Activated naive CD4-positive, alpha-beta T cell treated with Interleukin-2 at 50 U/mL for 16 hours (primary cell): ENCODE results near the gene AGBL1.
A peak's percentile ranks its signal among the peaks of the same experiment; 100 is the strongest.

Source experiments
- DNase-seq: peaks from one replicate; pipeline ENCODE4 v3.0.0-alpha.2; 2020

Gene AGBL1

GRCh38 chr15:86165265-86166211, 85.9 kb downstream of the AGBL1 start:
- no peak for DNase-seq

- no peak for DNase-seq
These were observed 88.2 kb downstream of the AGBL1 start for GRCh38 chr15:86167841-86168240.

- DNase-seq = no peak
These were observed 99.2 kb downstream of the AGBL1 start for GRCh38 chr15:86178845-86179244.

GRCh38 chr15:86183596-86184491, 104.2 kb downstream of the AGBL1 start:
- peak; percentile 17 for DNase-seq

- DNase-seq = no peak
These were observed 114.2 kb downstream of the AGBL1 start for GRCh38 chr15:86193716-86194380.

- no peak for DNase-seq
These were observed 118.1 kb downstream of the AGBL1 start for GRCh38 chr15:86197770-86198169.

GRCh38 chr15:86199467-86200145, 119.9 kb downstream of the AGBL1 start:
- no peak for DNase-seq

GRCh38 chr15:86201313-86202008, 121.8 kb downstream of the AGBL1 start:
- no peak for DNase-seq

GRCh38 chr15:86203462-86203861, 123.8 kb downstream of the AGBL1 start:
- no peak for DNase-seq

- DNase-seq = no peak
These were observed 125.4 kb downstream of the AGBL1 start for GRCh38 chr15:86205096-86205495.

- no peak for DNase-seq
These were observed 133.7 kb downstream of the AGBL1 start for GRCh38 chr15:86213420-86213819.

- no peak for DNase-seq
These were observed 134.2 kb downstream of the AGBL1 start for GRCh38 chr15:86213888-86214287.

- DNase-seq = no peak
These were observed 141.4 kb downstream of the AGBL1 start for GRCh38 chr15:86221119-86221518.

GRCh38 chr15:86229306-86229705, 149.6 kb downstream of the AGBL1 start:
- no peak for DNase-seq

GRCh38 chr15:86229936-86230335, 150.3 kb downstream of the AGBL1 start:
- no peak for DNase-seq

- peak; percentile 22 for DNase-seq
These were observed 152.4 kb downstream of the AGBL1 start for GRCh38 chr15:86231864-86232721.

GRCh38 chr15:86235667-86236066, 156.0 kb downstream of the AGBL1 start:
- DNase-seq = no peak

- DNase-seq = no peak
These were observed 156.9 kb downstream of the AGBL1 start for GRCh38 chr15:86236356-86237110.

GRCh38 chr15:86237111-86237500, 157.4 kb downstream of the AGBL1 start:
- DNase-seq = no peak
